CD4-positive, alpha-beta T cell treated with Interleukin-17A for 4 hours (primary cell): ENCODE data around the gene AADACL4.
A peak's percentile ranks its signal among the peaks of the same experiment; 100 is the strongest.
"Not testable (repeated sequence)": the region's sequence is repeated elsewhere in the genome, so short reads cannot be mapped to it uniquely, and the experiment has no call there.

ENCODE experiments used
- DNase-seq: peaks from one replicate; pipeline ENCODE4 v3.0.0-alpha.2; 2020; ENCODE audit warnings: mixed read lengths

Gene AADACL4

DNA sequence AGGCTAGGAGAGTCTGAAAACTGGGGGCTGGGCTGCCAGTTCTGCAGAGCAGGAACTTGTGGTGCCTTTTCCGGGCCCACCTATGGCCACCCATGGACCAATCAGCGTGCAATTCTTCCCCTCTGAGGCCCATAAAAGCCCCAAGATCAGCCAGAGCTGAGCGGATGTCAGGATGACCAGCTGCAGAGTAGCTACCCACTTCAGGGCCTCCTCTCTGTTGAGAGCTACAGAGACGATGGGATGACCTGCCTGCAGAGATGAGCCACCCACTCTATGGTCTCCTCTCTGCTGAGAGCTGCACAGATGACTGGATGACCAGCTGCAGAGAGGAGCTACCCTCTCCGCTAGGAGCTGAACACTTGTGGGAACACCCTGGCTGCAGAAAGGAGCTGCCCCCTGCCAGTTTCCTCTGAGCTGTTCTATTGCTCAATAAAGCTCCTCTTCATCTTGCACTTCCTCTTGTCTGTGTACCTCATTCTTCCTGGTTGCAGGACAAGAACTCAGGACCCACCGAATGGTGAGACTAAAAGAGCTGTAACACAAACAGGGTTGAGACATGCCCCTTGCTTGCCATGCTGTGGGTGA lies 12.8 kb upstream of the AADACL4 start:
- no peak for DNase-seq

GRCh38 chr1:12631571-12631970 lies 12.3 kb upstream of the AADACL4 start:
- DNase-seq = no peak

GRCh38 chr1:12634156-12634555 lies 9.7 kb upstream of the AADACL4 start:
- no peak for DNase-seq

DNA sequence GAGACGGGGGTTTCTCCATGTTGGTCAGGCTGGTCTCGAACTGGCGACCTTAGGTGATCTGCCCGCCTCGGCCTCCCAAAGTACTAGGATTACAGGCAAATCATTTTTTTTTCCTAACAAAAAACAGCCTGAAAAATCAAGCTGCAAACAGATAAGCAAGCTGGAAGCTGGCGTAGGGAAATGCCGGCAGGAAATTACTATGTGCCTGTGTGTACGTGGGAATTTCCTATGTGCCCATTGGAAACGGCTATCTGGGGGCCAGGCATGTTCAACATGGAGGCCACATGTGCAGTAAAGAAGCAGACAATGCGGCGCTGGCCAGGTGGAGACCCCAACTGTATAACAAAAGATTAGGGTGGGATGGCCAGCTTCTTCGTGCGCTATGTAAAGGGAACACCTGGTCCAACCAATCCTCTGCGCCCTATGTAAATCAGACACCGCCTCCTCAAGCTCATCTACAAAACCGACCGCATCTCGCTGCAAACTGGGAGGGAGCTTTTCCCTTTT lies 9.1 kb upstream of the AADACL4 start:
- no peak for DNase-seq

DNA sequence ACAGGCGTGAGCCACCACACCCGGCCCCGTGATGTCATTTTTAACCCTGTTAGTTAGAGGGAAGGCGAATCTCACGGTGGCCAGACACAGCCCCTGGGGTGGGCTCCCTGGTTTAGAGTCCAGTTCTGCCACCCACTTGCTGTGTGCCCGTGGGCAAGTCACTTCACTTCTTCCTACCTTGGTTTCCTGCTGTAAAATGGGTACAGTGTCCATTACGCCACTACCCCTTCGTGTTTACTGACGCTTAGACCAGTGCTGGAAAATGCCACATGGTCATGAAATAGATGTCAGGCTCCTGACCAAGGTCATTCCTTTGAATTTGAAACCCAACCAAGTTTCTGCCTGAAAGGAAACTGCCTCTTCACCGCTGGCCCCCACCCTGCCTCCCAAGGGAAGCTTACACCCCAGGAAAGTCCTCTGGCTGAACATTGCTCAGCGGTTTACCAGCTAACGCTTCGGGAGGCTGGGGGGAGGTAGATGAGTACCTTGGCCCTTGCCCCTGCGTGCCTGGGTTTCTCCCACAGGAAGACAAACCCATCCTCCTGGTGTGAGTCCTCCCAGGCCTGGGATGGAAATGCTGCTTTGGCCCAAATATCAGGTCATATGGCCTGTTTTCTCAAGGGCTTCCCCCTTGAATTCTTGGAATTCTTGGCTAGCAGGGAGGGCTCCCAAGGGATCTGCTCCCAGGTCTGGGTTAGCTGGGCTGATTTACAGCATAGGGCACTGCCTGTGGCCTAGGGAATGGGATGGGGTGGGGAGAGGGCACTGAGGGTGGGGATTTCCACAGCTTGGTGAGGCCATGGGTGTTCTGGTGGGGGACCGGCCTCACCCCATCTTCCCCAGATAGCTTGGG lies 7.6 kb upstream of the AADACL4 start:
- DNase-seq = no peak

GRCh38 chr1:12637693-12638092 lies 6.2 kb upstream of the AADACL4 start:
- DNase-seq = no peak

- DNase-seq = no peak
These were observed 3.5 kb upstream of the AADACL4 start for GRCh38 chr1:12640237-12640957.

- no peak for DNase-seq
These were observed 3.0 kb upstream of the AADACL4 start for GRCh38 chr1:12640958-12641272.

GRCh38 chr1:12643079-12643478 lies 806 bp upstream of the AADACL4 start:
- no peak for DNase-seq

GRCh38 chr1:12644237-12644636 lies 352 bp downstream of the AADACL4 start:
- DNase-seq = no peak

GRCh38 chr1:12644829-12645228 lies 944 bp downstream of the AADACL4 start:
- DNase-seq = no peak

GRCh38 chr1:12645401-12645800 lies 1.5 kb downstream of the AADACL4 start:
- DNase-seq = not testable (repeated sequence)

DNA sequence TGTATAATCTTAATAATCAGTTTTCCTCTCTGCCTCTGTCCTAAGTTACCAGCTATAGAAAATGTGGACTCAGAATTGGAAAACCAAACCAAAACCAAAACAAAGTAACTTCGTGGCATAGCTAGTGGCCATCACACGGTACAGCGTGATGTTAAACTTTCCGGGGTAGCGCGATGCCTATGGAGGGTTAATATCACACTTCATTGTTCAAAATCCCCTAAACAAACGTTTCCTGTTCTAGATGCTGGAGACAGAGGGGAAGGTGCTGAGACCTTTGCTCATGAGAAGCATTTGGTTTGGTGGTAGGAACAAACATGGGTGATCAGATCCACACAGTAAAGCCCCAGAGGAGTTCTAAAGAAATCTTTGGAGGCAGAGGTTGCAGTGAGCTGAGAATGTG lies 4.9 kb downstream of the AADACL4 start:
- no peak for DNase-seq

DNA sequence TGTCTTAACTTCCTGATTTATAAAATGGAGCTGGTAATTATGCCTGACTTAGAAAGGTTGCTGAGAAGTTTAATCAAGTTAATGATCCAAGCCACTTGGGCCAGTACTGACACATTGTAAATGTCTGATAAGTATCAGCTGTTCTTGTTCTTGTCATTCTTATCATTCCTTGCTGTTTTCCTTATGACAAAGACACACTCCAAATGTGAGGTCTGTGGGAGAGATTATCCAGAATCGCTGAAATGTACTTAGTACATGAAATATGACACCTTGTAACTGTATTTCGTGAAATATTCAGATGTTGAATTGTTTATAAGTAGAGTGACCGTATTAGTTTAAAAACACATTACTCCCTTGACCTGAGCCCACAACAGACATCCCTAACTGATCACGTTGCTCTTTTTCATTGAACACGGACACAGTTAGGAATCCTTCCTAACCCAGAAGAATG lies 6.1 kb downstream of the AADACL4 start:
- no peak for DNase-seq

DNA sequence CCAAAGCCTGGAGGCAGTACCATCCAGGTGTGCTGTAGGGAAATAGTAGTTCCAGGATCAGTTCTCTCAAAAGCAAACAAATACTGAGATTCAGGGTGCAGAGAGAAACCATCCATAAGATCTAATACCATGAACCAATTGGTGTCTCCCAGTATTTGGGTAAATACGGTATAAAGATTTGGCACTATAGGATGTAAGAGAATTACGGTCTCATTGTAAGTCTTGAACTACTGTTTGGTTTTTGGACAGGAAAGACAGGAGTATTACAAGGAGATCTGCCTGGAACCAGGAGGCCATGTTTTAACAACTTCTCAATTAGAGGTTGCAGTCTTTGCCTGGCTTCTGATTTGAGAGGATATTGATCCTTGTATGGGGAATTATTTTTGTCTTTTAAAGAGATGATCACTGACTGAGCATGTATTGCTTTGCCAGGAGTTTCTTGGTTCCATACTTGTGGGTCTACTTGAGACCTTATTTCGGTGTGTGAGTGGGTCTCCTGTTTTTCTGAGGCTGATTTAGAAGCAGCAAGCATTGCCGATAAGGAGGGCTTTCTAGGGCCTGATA lies 10.2 kb downstream of the AADACL4 start:
- no peak for DNase-seq

- DNase-seq = no peak
These were observed 10.8 kb downstream of the AADACL4 start for GRCh38 chr1:12654657-12655056.

- DNase-seq = no peak
These were observed 12.7 kb downstream of the AADACL4 start for GRCh38 chr1:12656575-12656974.

- DNase-seq = no peak
These were observed 13.4 kb downstream of the AADACL4 start for GRCh38 chr1:12657060-12657884.

DNA sequence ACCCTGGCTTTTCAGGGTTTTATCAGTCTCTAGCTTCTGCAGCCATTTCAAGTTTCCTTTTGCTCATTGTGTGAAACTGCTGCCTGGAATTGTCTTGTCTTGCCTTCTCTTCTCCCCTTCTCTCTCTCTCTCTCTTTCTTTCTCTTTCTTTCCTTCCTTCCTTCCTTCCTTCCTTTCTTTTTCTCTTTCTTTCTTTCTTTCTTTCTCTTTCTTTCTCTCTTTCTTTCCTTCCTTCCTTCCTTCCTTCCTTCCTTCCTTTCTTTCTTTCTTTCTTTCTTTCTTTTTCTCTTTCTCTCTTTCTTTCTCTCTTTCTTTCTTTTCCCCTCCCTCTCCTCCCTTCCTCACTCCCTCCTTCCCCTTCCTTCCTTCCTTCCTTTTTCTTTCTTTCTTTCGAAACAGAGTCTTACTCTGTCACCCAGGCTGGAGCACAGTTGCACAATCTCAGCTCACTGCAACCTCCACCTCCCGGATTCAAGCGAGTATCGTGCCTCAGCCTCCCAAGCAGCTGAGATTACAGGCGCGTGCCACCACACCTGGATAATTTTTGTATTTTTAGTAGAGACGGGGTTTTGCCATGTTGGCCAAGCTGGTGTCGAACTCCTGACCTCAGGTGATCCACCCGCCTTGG lies 14.1 kb downstream of the AADACL4 start:
- DNase-seq = not testable (repeated sequence)

DNA sequence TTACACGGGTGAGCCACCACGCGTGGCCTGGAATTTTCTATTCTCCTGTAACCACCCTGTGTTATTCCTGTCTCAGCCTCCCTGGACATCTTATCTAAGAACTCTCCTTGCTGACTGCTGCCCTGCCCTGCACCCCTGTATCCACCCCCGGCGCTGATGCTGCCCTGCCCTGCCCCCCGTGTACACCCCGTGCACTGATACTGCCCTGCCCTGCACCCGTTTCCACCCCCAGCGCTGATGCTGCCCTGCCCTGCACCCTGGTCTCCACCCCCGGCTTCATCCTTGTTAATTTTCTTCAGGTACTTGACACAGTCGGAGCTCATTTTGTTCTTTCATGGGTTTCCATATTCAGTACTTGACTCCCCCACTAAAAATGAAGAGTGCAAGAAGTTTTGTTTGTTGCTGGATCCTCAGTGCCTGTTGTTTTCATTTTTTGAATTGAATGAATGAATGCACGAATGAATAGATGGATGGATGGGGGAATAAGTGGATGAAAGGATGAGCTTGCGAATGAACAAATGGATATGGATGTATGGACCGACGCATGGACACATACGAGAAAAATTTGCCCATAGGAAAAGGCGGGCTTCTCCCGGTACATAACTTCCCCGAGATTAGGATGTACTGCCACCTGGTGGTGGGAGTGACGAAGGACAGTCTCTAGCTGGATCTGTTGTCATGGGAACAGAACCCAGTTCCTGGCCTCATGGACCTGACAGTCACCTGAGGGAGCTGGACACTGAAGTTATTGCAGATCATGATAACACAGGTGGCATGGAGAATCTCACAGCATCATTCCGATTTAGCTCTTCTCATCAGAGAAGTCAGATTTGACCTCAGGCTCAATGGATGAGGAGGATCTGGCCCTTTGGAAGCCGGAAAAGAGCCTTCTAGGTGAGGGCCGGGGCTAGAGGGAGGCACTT lies 14.9 kb downstream of the AADACL4 start:
- peak; percentile 83 for DNase-seq
